Muscle of back (tissue), 11 donors: Measurements from ENCODE around the gene BIN1. TPM values are rescaled to one million over a fixed set of nuclear protein-coding genes. Genes with fewer than 3 reads are reported as not detected.

ENCODE experiments used
- DNase-seq, 3 donors: peaks; one replicate each; pipeline versions ENCODE4 v3.0.0 to v3.0.0-alpha.2; 2013
- polyA plus RNA-seq, 10 donors: library from polyadenylated mRNA; unstranded; fragments of 120-200 nt; gene quantifications; one replicate each; pipeline ENCODE4 v1.2.1, GENCODE V29; 2013; ENCODE audit not compliant: insufficient read length in 10 of 10

BIN1 gene
- polyA plus RNA-seq, 10 donors: 526 to 885 (median 760) TPM

GRCh38 chr2:127049927-127050802, 56.8 kb downstream of the BIN1 start:
- peak; percentile 62 to 93 (median 85) for DNase-seq

GRCh38 chr2:127048969-127049897, 57.7 kb downstream of the BIN1 start:
- DNase-seq: no peak

GRCh38 chr2:127048618-127048935, 58.4 kb downstream of the BIN1 start:
- DNase-seq: peak in 1 of 3 donors; percentile 14

- peak in 1 of 3 donors; percentile 15 for DNase-seq
Measured at GRCh38 chr2:127047716-127048617, 59.0 kb downstream of the BIN1 start.

- DNase-seq: peak in 1 of 3 donors; percentile 14
Measured at GRCh38 chr2:127047054-127047453, 59.9 kb downstream of the BIN1 start.

GRCh38 chr2:127046579-127046978, 60.4 kb downstream of the BIN1 start:
- no peak for DNase-seq

GRCh38 chr2:127045792-127046501, 61.0 kb downstream of the BIN1 start:
- peak in 1 of 3 donors; percentile 56 for DNase-seq

GRCh38 chr2:127044977-127045661, 61.8 kb downstream of the BIN1 start:
- DNase-seq: peak in 1 of 3 donors; percentile 78

GRCh38 chr2:127044165-127044718, 62.7 kb downstream of the BIN1 start:
- no peak for DNase-seq

GRCh38 chr2:127043367-127044164, 63.4 kb downstream of the BIN1 start:
- DNase-seq: peak in 1 of 3 donors; percentile 24

- no peak for DNase-seq
Measured at GRCh38 chr2:127041259-127041970, 65.5 kb downstream of the BIN1 start.

GRCh38 chr2:127040169-127040568, 66.8 kb downstream of the BIN1 start:
- DNase-seq: no peak

GRCh38 chr2:127039387-127040031, 67.4 kb downstream of the BIN1 start:
- DNase-seq: no peak

GRCh38 chr2:127037476-127037875, 69.5 kb downstream of the BIN1 start:
- peak in 1 of 3 donors; percentile 56 for DNase-seq

GRCh38 chr2:127034883-127035611, 71.9 kb downstream of the BIN1 start:
- no peak for DNase-seq

GRCh38 chr2:127034051-127034450, 72.9 kb downstream of the BIN1 start:
- no peak for DNase-seq

- DNase-seq: no peak
Measured at GRCh38 chr2:127032621-127033020, 74.3 kb downstream of the BIN1 start.
